Measurements from ENCODE around the gene CCDC200. TPM values are rescaled to one million over a fixed set of nuclear protein-coding genes. Genes with fewer than 3 reads are reported as not detected.

CCDC200 gene
- polyA plus RNA-seq, 1 of the 3 experiments (the other 2 are of a cell fraction), result not detected

DNA sequence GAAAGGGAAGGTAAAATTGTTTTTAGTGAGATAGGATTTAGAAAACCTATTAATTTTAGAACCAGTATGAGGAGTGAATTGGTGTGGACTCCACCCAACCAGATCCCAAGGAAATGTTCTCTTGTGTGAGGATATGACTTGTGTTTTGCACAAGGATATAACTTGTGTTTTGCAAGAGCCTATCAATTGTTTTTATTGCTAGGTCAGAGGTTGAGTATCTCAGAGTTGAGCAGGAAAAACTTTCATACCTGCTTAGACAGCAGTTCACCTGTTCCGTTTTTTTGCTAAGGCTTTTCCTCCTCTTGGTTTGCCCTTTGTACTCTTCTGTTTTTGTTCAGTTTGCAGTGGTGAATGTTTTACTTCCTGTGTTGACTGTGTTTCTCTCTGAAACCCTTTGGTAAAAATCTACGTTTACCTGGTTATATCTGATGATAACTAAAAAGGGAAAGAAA is 52.3 kb downstream of the CCDC200 start:
- Histone ChIP-seq H3K4me3 (ENCODE audit: low read depth in 2 of 2, low read length in 1 of 2) (no peak overlapping the region), H3K27ac (ENCODE audit: low read depth in 2 of 2, low read length in 1 of 2) (no peak overlapping the region), H3K4me1 (ENCODE audit: control insufficient read depth in 1 of 2, insufficient read depth in 2 of 2, low read depth in 1 of 2, low read length in 1 of 2) (peaks cover 0 to 4% of the 10 kb centered on the region in 2 experiments; a peak in 2 of 4 replicates), H3K27me3 (ENCODE audit: insufficient read depth) (no peaks in the 10 kb centered on the region), H3K4me2 (no peak overlapping the region), H3K9me2 (no peaks in the 10 kb centered on the region), H3K9ac (no peak overlapping the region), H3K9me3 (no peaks in the 10 kb centered on the region), H3K79me2 (ENCODE audit: insufficient read depth) (peaks cover 58% of the 10 kb centered on the region), H3F3A (replicated peaks; ENCODE audit: insufficient read depth) (peaks cover 22% of the 10 kb centered on the region), H4K20me1 (ENCODE audit: insufficient read depth) (0 out of 2 replicates have a peak, but pooled peaks cover 4% of the 10 kb centered on the region), H3K36me3 (replicated peaks in 1 of 2; ENCODE audit: control insufficient read depth in 1 of 2, insufficient read depth in 2 of 2, low read length in 1 of 2) (peaks cover 39 to 52% of the 10 kb centered on the region in 2 experiments), H2AFZ (ENCODE audit: low read depth) (no peak overlapping the region)
- WGBS (ENCODE audit: low lambda C conversion rate), result 83% methylated on average over 2 of the region's 2 CpGs
- ChIA-PET POLR2A (no interaction called here), CTCF (no interaction called here)
- DNase-seq, result no peak
- no peak for TF ChIP-seq JUND (IDR thresholded peaks at IDR 0.05)
- no peak for TF ChIP-seq FOXJ3 (CRISPR knock-in tag; IDR thresholded peaks at IDR 0.05)
- TF ChIP-seq GATA2 (CRISPR knock-in tag; IDR thresholded peaks at IDR 0.05), result no peak
- no peak for TF ChIP-seq YY1 (IDR thresholded peaks at IDR 0.05; ENCODE audit: low read depth)
- TF ChIP-seq FOSL2 (IDR thresholded peaks at IDR 0.05; ENCODE audit: borderline replicate concordance, low read depth), result no peak
- no peak for TF ChIP-seq RAD21 (IDR thresholded peaks at IDR 0.05; ENCODE audit: low read length)
- no peak for TF ChIP-seq MXI1 (IDR thresholded peaks at IDR 0.05; ENCODE audit: low read depth, low read length)

GRCh38 chr17:43175213-43176118 is 53.0 kb downstream of the CCDC200 start:
- CTCF ChIA-PET, result no interaction called here
- no peak overlapping the region for H2AFZ ChIP-seq (ENCODE audit: low read depth)
- peaks cover 58% of the 10 kb centered on the region for H3K79me2 ChIP-seq (ENCODE audit: insufficient read depth)
- no peak overlapping the region for H3K4me3 ChIP-seq (ENCODE audit: low read depth in 2 of 2, low read length in 1 of 2)
- TF ChIP-seq, protein P1, sequence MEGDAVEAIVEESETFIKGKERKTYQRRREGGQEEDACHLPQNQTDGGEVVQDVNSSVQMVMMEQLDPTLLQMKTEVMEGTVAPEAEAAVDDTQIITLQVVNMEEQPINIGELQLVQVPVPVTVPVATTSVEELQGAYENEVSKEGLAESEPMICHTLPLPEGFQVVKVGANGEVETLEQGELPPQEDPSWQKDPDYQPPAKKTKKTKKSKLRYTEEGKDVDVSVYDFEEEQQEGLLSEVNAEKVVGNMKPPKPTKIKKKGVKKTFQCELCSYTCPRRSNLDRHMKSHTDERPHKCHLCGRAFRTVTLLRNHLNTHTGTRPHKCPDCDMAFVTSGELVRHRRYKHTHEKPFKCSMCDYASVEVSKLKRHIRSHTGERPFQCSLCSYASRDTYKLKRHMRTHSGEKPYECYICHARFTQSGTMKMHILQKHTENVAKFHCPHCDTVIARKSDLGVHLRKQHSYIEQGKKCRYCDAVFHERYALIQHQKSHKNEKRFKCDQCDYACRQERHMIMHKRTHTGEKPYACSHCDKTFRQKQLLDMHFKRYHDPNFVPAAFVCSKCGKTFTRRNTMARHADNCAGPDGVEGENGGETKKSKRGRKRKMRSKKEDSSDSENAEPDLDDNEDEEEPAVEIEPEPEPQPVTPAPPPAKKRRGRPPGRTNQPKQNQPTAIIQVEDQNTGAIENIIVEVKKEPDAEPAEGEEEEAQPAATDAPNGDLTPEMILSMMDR (IDR thresholded peaks at IDR 0.05), result no peak
- no peak for TF ChIP-seq ZBTB33 (IDR thresholded peaks at IDR 0.05; ENCODE audit: borderline replicate concordance, low read depth)
- no peak for TF ChIP-seq CHD2 (IDR thresholded peaks at IDR 0.05; ENCODE audit: low read length, partially characterized antibody)
- TF ChIP-seq, protein P2, sequence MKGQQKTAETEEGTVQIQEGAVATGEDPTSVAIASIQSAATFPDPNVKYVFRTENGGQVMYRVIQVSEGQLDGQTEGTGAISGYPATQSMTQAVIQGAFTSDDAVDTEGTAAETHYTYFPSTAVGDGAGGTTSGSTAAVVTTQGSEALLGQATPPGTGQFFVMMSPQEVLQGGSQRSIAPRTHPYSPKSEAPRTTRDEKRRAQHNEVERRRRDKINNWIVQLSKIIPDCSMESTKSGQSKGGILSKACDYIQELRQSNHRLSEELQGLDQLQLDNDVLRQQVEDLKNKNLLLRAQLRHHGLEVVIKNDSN (IDR thresholded peaks at IDR 0.05; ENCODE audit: borderline replicate concordance, low read depth), result no peak
- TF ChIP-seq RCOR1 (IDR thresholded peaks at IDR 0.05; ENCODE audit: low read length), result no peak
- TF ChIP-seq GABPA (IDR thresholded peaks at IDR 0.05; ENCODE audit: low read depth), result no peak
- no peak for TF ChIP-seq TEAD4 (IDR thresholded peaks at IDR 0.05; ENCODE audit: borderline replicate concordance, insufficient read depth)
- 77% methylated on average over 4 of the region's 4 CpGs for WGBS (ENCODE audit: low lambda C conversion rate)
- H3K4me2 ChIP-seq, result no peak overlapping the region
- POLR2A ChIA-PET, result no interaction called here
- H3K36me3 ChIP-seq (replicated peaks in 1 of 2; ENCODE audit: control insufficient read depth in 1 of 2, insufficient read depth in 2 of 2, low read length in 1 of 2), result peaks cover 39 to 48% of the 10 kb centered on the region in 2 experiments
- no peak for DNase-seq
- no peak overlapping the region for H3K27ac ChIP-seq (ENCODE audit: low read depth in 2 of 2, low read length in 1 of 2)
- no peaks in the 10 kb centered on the region for H3K9me2 ChIP-seq
- H3K9me3 ChIP-seq, result no peaks in the 10 kb centered on the region
- peaks cover 26% of the 10 kb centered on the region for H3F3A ChIP-seq (replicated peaks; ENCODE audit: insufficient read depth)
- H3K27me3 ChIP-seq (ENCODE audit: insufficient read depth), result no peaks in the 10 kb centered on the region
- no peak overlapping the region for H3K9ac ChIP-seq
- H4K20me1 ChIP-seq (ENCODE audit: insufficient read depth), result 0 out of 2 replicates have a peak, but pooled peaks cover 4% of the 10 kb centered on the region
- H3K4me1 ChIP-seq (ENCODE audit: control insufficient read depth in 1 of 2, insufficient read depth in 2 of 2, low read depth in 1 of 2, low read length in 1 of 2), result peaks cover 0 to 4% of the 10 kb centered on the region in 2 experiments; a peak in 2 of 4 replicates

Measured in SK-N-SH (cell line).